K562 (cell line): Measurements from ENCODE around the gene FAM131C. TPM values are rescaled to one million over a fixed set of nuclear protein-coding genes. Genes with fewer than 3 reads are reported as not detected.

Experiments used
- ARID1B ChIP-seq: fragments of 450-650 bp; IDR thresholded peaks from 2 replicates; pipeline ENCODE4 v1.6.1; 2016; ENCODE audit warnings: antibody characterized with exemption, mild to moderate bottlenecking, inconsistent platforms
- BCOR ChIP-seq: fragments of 450-650 bp; IDR thresholded peaks from 2 replicates; pipeline ENCODE4 v1.6.1; 2016
- ELF4 ChIP-seq: fragments of 450-650 bp; formaldehyde crosslinking; IDR thresholded peaks from 2 replicates; pipeline ENCODE4 v1.4.0; 2022; ENCODE audit warnings: missing genetic modification characterization
- KDM1A ChIP-seq, 2 experiments: fragments of 450-650 bp; IDR thresholded peaks; 2 replicates each; pipeline ENCODE4 v1.6.1; 2016; ENCODE audit warnings: mild to moderate bottlenecking in 2 of 2
- NFIC ChIP-seq: fragments of 450-650 bp; IDR thresholded peaks from 2 replicates; pipeline ENCODE4 v1.6.1; 2017; ENCODE audit warnings: mild to moderate bottlenecking, inconsistent platforms
- RBM25 ChIP-seq: fragments of 200-400 bp; formaldehyde crosslinking; IDR thresholded peaks from 2 replicates; pipeline ENCODE4 v1.6.1; 2018; ENCODE audit warnings: low read length, low read depth, moderate library complexity; ENCODE audit not compliant: severe bottlenecking
- RFX5 ChIP-seq: IDR thresholded peaks from 2 replicates; pipeline ENCODE4 v1.6.1; 2011; ENCODE audit warnings: low read depth, mild to moderate bottlenecking, improper control_type of control experiment, low read length
- SMARCA5 ChIP-seq: fragments of 450-650 bp; IDR thresholded peaks from 2 replicates; pipeline ENCODE4 v1.6.1; 2016
- SOX6 ChIP-seq: fragments of 450-650 bp; IDR thresholded peaks from 2 replicates; pipeline ENCODE4 v1.6.1; 2014; ENCODE audit warnings: mild to moderate bottlenecking
- XRCC4 ChIP-seq: IDR thresholded peaks from one replicate; pipeline ENCODE4 v1.6.1; 2011; ENCODE audit not compliant: insufficient read depth, insufficient read length; ENCODE audit errors: extremely low read depth
- XRCC5 ChIP-seq: fragments of 200-400 bp; formaldehyde crosslinking; IDR thresholded peaks from 2 replicates; pipeline ENCODE4 v1.6.1; 2017; ENCODE audit warnings: low read depth, mild to moderate bottlenecking, low read length
- YY1 ChIP-seq, 3 experiments: IDR thresholded peaks; 2 replicates each; pipeline ENCODE4 v1.6.1; 2011; ENCODE audit warnings: low read length in 2 of 3, mild to moderate bottlenecking in 2 of 3, moderate library complexity in 2 of 3, borderline replicate concordance in 1 of 3, control low read depth in 1 of 3, low read depth in 1 of 3; ENCODE audit not compliant: insufficient read depth in 3 of 3, insufficient replicate concordance in 2 of 3, control insufficient read depth in 1 of 3, insufficient read length in 1 of 3; ENCODE audit errors: extremely low read depth in 1 of 3
- ZKSCAN8 ChIP-seq: fragments of 200-800 bp; sonication (Bioruptor generic); IDR thresholded peaks from 2 replicates; pipeline ENCODE4 v1.6.1; 2016; ENCODE audit warnings: missing genetic modification characterization, missing compliant biosample characterization
- polyA plus RNA-seq, 8 experiments: library from polyadenylated mRNA; depleted of rRNA in 4 of 8; stranded (reverse) in 5 of 8; unstranded in 3 of 8; fragments of >200 nt; fragmentation: Nextera tagmentation in 2 of 8; fragmentation: Illumina TruSeq in 1 of 8; extraction: Ambion mirVana in 2 of 8; extraction: Trizol in 1 of 8; gene quantifications; 2 replicates each; pipeline versions ENCODE4 v1.2.1 to v1.2.3, GENCODE V29; 2011 to 2014; ENCODE audit warnings: inconsistent platforms in 1 of 8, missing spikeins in 1 of 8
- total RNA-seq, 7 experiments: library from RNA; depleted of rRNA in 6 of 7; stranded (reverse); fragments of >200 nt in 6 of 7; fragmentation: Illumina TruSeq in 2 of 7; extraction: Trizol in 2 of 7; gene quantifications; 2 replicates each; pipeline versions ENCODE4 v1.2.1 to v1.2.3, GENCODE V29; 2011 to 2021; ENCODE audit warnings: low replicate concordance in 1 of 7
- TF ChIP-seq, protein P1 (sequence below): sonication (generic); formaldehyde crosslinking; IDR thresholded peaks from 2 replicates; pipeline ENCODE4 v1.8.0; 2022; ENCODE audit warnings: missing genetic modification reagents, mild to moderate bottlenecking, moderate library complexity, borderline replicate concordance

The FAM131C gene
- total and polyA plus RNA-seq, 9 of the 15 experiments (the other 6 are each of a cell fraction or from before 2014, with no cell fraction given) = 0.10 to 0.29 (median 0.16) TPM; not detected in 6

DNA sequence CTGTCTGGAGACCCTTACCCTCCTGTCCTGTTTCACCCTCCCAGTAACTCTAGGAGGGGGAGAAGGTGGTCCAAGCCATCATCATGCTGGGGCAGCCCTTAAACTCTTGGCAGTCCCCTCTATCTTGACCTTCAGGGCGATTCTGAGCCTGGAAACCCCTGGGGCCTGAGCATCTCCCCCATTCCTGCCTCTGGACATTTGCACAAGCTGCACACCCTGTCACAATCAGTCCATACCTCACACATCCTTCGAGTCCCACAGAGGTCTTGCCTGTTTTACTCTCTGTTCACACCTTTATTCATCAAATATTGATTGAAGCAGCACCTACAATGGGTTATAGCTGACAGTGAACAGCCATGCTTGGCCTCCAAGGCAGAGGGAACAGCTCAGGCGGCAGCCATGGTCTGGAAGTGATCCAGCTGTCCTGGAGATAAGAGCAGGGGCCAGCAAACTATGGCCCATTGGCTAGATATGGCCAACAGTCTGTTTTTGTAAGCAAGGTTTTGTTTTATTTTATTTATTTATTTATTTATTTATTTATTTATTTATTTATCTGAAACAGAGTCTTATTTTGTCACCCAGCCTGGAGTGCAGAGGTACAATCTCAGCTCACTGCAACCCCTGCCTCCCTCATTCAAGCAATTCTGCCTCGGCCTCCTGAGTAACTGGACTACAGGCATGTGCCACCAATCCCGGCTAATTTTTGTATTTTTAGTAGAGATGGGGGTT, 7.1 kb upstream of the FAM131C start (continued):
- TF ChIP-seq XRCC5 (no peak), NFIC (peak; percentile 89), SMARCA5 (peak; percentile 35; the same call in 1 of the 2 replicates), RBM25 (peak; percentile 88), YY1 (IDR thresholded peaks at IDR 0.05; ENCODE audit: borderline replicate concordance in 1 of 3, control insufficient read depth in 1 of 3, extremely low read depth in 1 of 3, insufficient read depth in 3 of 3, insufficient read length in 1 of 3, insufficient replicate concordance in 2 of 3, low read depth in 1 of 3, low read length in 2 of 3) (peak in 2 of 3 experiments; percentile 27 to 64), BCOR (peak; percentile 64), ZKSCAN8 (CRISPR knock-in tag) (no peak), XRCC4 (no peak), KDM1A (IDR thresholded peaks at IDR 0.05) (peak in 1 of 2 experiments; percentile 23; a peak in 1 of 4 replicates), SOX6 (no peak), RFX5 (no peak), ARID1B (0 out of 2 replicates have a peak, but pooled peaks have one; percentile 27), ELF4 (CRISPR knock-in tag) (0 out of 2 replicates have a peak, but pooled peaks have one; percentile 6)
- TF ChIP-seq, protein P1, sequence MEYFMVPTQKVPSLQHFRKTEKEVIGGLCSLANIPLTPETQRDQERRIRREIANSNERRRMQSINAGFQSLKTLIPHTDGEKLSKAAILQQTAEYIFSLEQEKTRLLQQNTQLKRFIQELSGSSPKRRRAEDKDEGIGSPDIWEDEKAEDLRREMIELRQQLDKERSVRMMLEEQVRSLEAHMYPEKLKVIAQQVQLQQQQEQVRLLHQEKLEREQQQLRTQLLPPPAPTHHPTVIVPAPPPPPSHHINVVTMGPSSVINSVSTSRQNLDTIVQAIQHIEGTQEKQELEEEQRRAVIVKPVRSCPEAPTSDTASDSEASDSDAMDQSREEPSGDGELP (CRISPR knock-in tag) = peak; percentile 69; the same call in 1 of the 2 replicates
- TF ChIP-seq, all 486 proteins: peak for 11
